HG03432 (cell line): ENCODE measurements around the gene TP73.

Source experiments
- ATAC-seq: cut with Tn5 transposase; IDR thresholded peaks from one replicate; pipeline ENCODE4 v1.9.1; 2021; ENCODE audit warnings: mild to moderate bottlenecking, moderate library complexity; ENCODE audit not compliant: unreplicated experiment

Gene TP73

GRCh38 chr1:3633344-3634058 is 18.8 kb upstream of the TP73 start:
- no peak for ATAC-seq

- no peak for ATAC-seq
These were observed 18.1 kb upstream of the TP73 start for GRCh38 chr1:3634059-3634800.

GRCh38 chr1:3636080-3636479 is 16.2 kb upstream of the TP73 start:
- no peak for ATAC-seq

GRCh38 chr1:3636531-3636930 is 15.8 kb upstream of the TP73 start:
- ATAC-seq = no peak

GRCh38 chr1:3638027-3638426 is 14.3 kb upstream of the TP73 start:
- ATAC-seq = no peak

- no peak for ATAC-seq
These were observed 13.6 kb upstream of the TP73 start for GRCh38 chr1:3638676-3639075.

GRCh38 chr1:3639397-3639911 is 12.9 kb upstream of the TP73 start:
- ATAC-seq = no peak

GRCh38 chr1:3640121-3640837 is 12.0 kb upstream of the TP73 start:
- no peak for ATAC-seq

- no peak for ATAC-seq
These were observed 11.1 kb upstream of the TP73 start for GRCh38 chr1:3641046-3641760.

GRCh38 chr1:3641816-3642215 is 10.5 kb upstream of the TP73 start:
- no peak for ATAC-seq

- ATAC-seq = no peak
These were observed 9.2 kb upstream of the TP73 start for GRCh38 chr1:3642919-3643675.

GRCh38 chr1:3644273-3644672 is 8.0 kb upstream of the TP73 start:
- ATAC-seq = no peak

GRCh38 chr1:3645247-3645646 is 7.1 kb upstream of the TP73 start:
- ATAC-seq = no peak

GRCh38 chr1:3645666-3646355 is 6.5 kb upstream of the TP73 start:
- no peak for ATAC-seq

- ATAC-seq = no peak
These were observed 5.7 kb upstream of the TP73 start for GRCh38 chr1:3646596-3646995.

- peak; percentile 76 for ATAC-seq
These were observed 2.7 kb upstream of the TP73 start, which contains the start of gene WRAP73 for GRCh38 chr1:3649342-3650247. Gene WRAP73 (minus strand): TSS chr1:3650103. CDS start chr1:3649999, 104 bp downstream.

GRCh38 chr1:3650248-3651025 is 1.9 kb upstream of the TP73 start:
- ATAC-seq = no peak
